ENCODE data around the gene PRICKLE2.

The PRICKLE2 gene

DNA sequence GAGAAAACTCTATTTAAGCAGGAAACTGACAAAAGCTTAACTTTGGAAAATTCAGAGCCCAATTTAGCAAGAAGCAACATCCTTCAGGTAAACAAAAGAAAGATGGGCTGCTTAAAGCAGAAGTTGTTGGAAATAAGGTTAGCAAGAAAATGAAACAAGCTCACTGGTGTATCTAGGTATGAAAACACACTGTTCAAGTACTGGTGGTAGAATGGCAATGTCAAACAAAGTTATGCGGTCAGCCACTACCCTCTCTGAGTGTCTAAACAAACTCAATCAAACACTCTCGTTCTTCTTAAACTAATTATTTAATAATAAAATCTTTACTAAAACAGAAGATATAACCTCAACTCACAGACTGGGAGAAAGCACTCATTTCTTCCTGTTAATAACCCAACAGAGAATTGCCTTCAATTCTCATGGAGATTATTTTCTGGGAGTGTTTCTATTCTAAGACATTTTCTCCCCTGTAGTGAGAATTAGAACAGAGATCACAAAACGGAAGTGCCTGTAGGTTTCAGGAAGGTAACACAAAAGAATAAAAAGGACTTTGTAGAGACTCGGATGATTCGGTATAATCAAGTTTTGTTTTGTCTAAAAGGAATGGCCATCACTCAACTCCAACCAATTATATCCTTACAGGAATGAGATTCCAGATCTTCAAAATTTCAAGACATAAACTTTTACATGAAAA lies 28.9 kb downstream of the PRICKLE2 start:
- Histone ChIP-seq H3K4me3 (ENCODE audit: low read length) (no peak overlapping the region), H3K4me1 (ENCODE audit: control insufficient read depth, low read length) (no peaks in the 10 kb centered on the region), H3K27ac (ENCODE audit: low read depth, low read length) (no peak overlapping the region), H3K79me2 (ENCODE audit: control insufficient read depth, low read length) (no peaks in the 10 kb centered on the region), H3K9me3 (ENCODE audit: control insufficient read depth, insufficient read depth, low read length) (no peaks in the 10 kb centered on the region), H3K4me2 (ENCODE audit: low read length) (no peak overlapping the region), H3K9me2 (replicated peaks; ENCODE audit: control insufficient read depth, low read length) (no peaks in the 10 kb centered on the region), H3F3A (ENCODE audit: control insufficient read depth, insufficient read depth) (no peaks in the 10 kb centered on the region), H3K27me3 (ENCODE audit: control insufficient read depth, low read length) (no peaks in the 10 kb centered on the region), H3K36me3 (ENCODE audit: control insufficient read depth, low read length) (no peaks in the 10 kb centered on the region), H4K20me1 (ENCODE audit: control insufficient read depth, insufficient read depth, low read depth, low read length) (no peaks in the 10 kb centered on the region)
- no peak for TF ChIP-seq EZH2phosphoT487 (IDR thresholded peaks at IDR 0.05; ENCODE audit: borderline replicate concordance, low read length)
- TF ChIP-seq, protein P1, sequence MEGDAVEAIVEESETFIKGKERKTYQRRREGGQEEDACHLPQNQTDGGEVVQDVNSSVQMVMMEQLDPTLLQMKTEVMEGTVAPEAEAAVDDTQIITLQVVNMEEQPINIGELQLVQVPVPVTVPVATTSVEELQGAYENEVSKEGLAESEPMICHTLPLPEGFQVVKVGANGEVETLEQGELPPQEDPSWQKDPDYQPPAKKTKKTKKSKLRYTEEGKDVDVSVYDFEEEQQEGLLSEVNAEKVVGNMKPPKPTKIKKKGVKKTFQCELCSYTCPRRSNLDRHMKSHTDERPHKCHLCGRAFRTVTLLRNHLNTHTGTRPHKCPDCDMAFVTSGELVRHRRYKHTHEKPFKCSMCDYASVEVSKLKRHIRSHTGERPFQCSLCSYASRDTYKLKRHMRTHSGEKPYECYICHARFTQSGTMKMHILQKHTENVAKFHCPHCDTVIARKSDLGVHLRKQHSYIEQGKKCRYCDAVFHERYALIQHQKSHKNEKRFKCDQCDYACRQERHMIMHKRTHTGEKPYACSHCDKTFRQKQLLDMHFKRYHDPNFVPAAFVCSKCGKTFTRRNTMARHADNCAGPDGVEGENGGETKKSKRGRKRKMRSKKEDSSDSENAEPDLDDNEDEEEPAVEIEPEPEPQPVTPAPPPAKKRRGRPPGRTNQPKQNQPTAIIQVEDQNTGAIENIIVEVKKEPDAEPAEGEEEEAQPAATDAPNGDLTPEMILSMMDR (IDR thresholded peaks at IDR 0.05; ENCODE audit: low read depth, low read length, poor library complexity, severe bottlenecking) = no peak

DNA sequence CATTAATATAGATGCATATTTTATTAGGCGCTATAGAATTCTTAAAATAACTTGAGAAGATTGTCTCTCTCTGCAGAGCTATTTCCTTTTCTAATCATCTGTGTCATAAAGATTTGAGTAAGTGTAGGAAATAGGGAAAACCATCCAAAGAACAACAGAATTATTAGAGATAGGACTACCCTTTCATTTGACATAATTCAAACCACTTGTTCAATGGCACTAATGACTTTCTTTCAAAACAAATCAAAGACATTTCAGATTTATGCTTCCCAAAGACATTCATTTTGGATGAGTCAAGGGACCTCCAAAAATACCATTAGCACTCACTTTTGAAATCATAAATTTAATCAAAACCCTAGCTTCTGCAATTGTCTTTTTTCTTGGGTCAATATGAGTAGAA lies 29.5 kb downstream of the PRICKLE2 start:
- Histone ChIP-seq H3K9me3 (ENCODE audit: control insufficient read depth, insufficient read depth, low read length) (no peaks in the 10 kb centered on the region), H3F3A (ENCODE audit: control insufficient read depth, insufficient read depth) (no peaks in the 10 kb centered on the region), H3K36me3 (ENCODE audit: control insufficient read depth, low read length) (no peaks in the 10 kb centered on the region), H3K4me2 (ENCODE audit: low read length) (no peak overlapping the region), H3K4me3 (ENCODE audit: low read length) (no peak overlapping the region), H3K27me3 (ENCODE audit: control insufficient read depth, low read length) (no peaks in the 10 kb centered on the region), H3K4me1 (ENCODE audit: control insufficient read depth, low read length) (no peaks in the 10 kb centered on the region), H3K79me2 (ENCODE audit: control insufficient read depth, low read length) (no peaks in the 10 kb centered on the region), H3K9me2 (replicated peaks; ENCODE audit: control insufficient read depth, low read length) (no peaks in the 10 kb centered on the region), H4K20me1 (ENCODE audit: control insufficient read depth, insufficient read depth, low read depth, low read length) (no peaks in the 10 kb centered on the region), H3K27ac (ENCODE audit: low read depth, low read length) (no peak overlapping the region)
- TF ChIP-seq EZH2phosphoT487 (IDR thresholded peaks at IDR 0.05; ENCODE audit: borderline replicate concordance, low read length) = no peak
- TF ChIP-seq, protein P1 (IDR thresholded peaks at IDR 0.05; ENCODE audit: low read depth, low read length, poor library complexity, severe bottlenecking) = no peak

DNA sequence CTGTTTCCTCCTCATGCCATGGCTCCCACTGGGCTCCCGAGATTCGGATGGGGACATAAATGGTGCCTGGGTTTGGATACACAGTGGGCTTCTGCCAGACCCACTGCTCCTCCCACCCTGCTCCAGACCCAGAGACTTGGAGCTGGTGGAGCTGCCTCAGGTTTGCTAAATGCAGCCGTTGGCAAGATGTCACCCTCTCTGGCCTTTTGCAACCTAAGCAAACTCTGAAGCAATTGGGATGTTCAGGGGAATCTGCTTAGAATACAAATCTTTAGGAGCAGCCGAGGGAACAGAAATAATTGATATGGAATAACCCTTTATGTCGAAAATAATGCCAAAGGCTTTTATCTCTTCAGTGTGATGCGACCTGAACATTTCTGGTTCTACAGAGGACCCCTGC lies 33.4 kb downstream of the PRICKLE2 start:
- TF ChIP-seq, protein P1 (IDR thresholded peaks at IDR 0.05; ENCODE audit: low read depth, low read length, poor library complexity, severe bottlenecking) = no peak
- no peak for TF ChIP-seq EZH2phosphoT487 (IDR thresholded peaks at IDR 0.05; ENCODE audit: borderline replicate concordance, low read length)

More for the DNA sequence above, 33.4 kb downstream of the PRICKLE2 start:
- no peaks in the 10 kb centered on the region for H3K79me2 ChIP-seq (ENCODE audit: control insufficient read depth, low read length)
- no peaks in the 10 kb centered on the region for H3K4me1 ChIP-seq (ENCODE audit: control insufficient read depth, low read length)
- H3K9me3 ChIP-seq (ENCODE audit: control insufficient read depth, insufficient read depth, low read length) = no peaks in the 10 kb centered on the region
- no peak overlapping the region for H3K4me3 ChIP-seq (ENCODE audit: low read length)
- no peak overlapping the region for H3K4me2 ChIP-seq (ENCODE audit: low read length)
- no peaks in the 10 kb centered on the region for H3K36me3 ChIP-seq (ENCODE audit: control insufficient read depth, low read length)
- H4K20me1 ChIP-seq (ENCODE audit: control insufficient read depth, insufficient read depth, low read depth, low read length) = no peaks in the 10 kb centered on the region
- H3K27me3 ChIP-seq (ENCODE audit: control insufficient read depth, low read length) = no peaks in the 10 kb centered on the region
- no peak overlapping the region for H3K27ac ChIP-seq (ENCODE audit: low read depth, low read length)
- H3K9me2 ChIP-seq (replicated peaks; ENCODE audit: control insufficient read depth, low read length) = no peaks in the 10 kb centered on the region
- no peaks in the 10 kb centered on the region for H3F3A ChIP-seq (ENCODE audit: control insufficient read depth, insufficient read depth)

All from DOHH2 (cell line).